Temporal lobe (tissue), 1 donor: ENCODE data around the gene KCNA2. TPM values are rescaled to one million over a fixed set of nuclear protein-coding genes. Genes with fewer than 3 reads are reported as not detected.

ENCODE experiments used
- total RNA-seq: library from RNA; depleted of rRNA; stranded (reverse); fragments of >200 nt; gene quantifications from one replicate; pipeline ENCODE4 v1.2.3, GENCODE V29; 2014

KCNA2 gene
- total RNA-seq, 1 donor from 2014 or later: 5.4 TPM

Other genes with a start within 250 kb of the KCNA2 start
- gene SLC16A4, start 215.3 kb downstream of the KCNA2 start, total RNA-seq: 3.7 TPM
- gene LAMTOR5, start 198.7 kb downstream of the KCNA2 start, total RNA-seq: 20.4 TPM
- under 0.01 TPM for gene PROK1, start 155.2 kb downstream of the KCNA2 start, total RNA-seq
- gene KCNA10, start 87.2 kb downstream of the KCNA2 start, total RNA-seq: not detected
- 20.2 TPM for gene KCNA3, start 68.6 kb upstream of the KCNA2 start, total RNA-seq